HL-60 (cell line): ENCODE measurements around the gene ACTL6B.

Experiments
- GABPA ChIP-seq: IDR thresholded peaks from 2 replicates; pipeline ENCODE4 v1.6.1; 2012; ENCODE audit warnings: low read depth
- POLR2AphosphoS5 ChIP-seq: IDR thresholded peaks from 2 replicates; pipeline ENCODE4 v1.6.1; 2012; ENCODE audit warnings: low read depth
- SPI1 ChIP-seq: IDR thresholded peaks from 2 replicates; pipeline ENCODE4 v1.6.1; 2012; ENCODE audit warnings: low read depth, mild to moderate bottlenecking, borderline replicate concordance
- TF ChIP-seq, protein P1 (sequence below): IDR thresholded peaks from one replicate; pipeline ENCODE4 v1.5.1; 2011; ENCODE audit warnings: low read length, control low read depth, inconsistent platforms; ENCODE audit not compliant: insufficient read depth
- TF ChIP-seq, protein P2 (sequence below): IDR thresholded peaks from 2 replicates; pipeline ENCODE4 v1.6.1; 2012; ENCODE audit warnings: low read depth; ENCODE audit not compliant: insufficient replicate concordance

DNA sequence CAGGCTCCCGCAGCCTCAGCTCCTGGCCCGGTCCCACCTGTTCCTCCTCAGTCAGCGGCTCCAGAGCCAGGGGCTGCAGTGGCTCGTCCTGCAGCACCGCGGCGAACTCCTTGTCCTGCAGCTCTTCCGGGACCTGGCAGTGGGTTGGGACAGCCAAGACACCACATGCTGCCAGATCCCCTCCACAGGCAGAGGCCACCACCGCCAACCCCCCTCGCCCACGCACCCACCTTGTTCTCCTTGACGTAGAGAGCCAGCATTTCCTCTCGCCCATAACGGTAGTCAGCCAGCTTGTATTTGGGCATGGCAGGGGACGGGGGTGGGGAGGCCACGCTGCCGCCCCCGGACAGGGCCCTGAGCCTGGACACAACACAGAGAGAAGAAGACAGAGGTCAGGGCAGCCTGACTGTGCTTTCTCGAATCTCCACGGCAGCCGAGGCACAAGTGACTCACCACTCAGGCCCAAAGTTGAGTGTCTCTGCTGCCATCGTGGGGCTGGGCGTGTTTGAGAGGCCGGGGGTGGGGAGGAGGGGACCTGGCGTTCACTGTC is 31.6 kb upstream of the ACTL6B start:
- TF ChIP-seq, protein P1, sequence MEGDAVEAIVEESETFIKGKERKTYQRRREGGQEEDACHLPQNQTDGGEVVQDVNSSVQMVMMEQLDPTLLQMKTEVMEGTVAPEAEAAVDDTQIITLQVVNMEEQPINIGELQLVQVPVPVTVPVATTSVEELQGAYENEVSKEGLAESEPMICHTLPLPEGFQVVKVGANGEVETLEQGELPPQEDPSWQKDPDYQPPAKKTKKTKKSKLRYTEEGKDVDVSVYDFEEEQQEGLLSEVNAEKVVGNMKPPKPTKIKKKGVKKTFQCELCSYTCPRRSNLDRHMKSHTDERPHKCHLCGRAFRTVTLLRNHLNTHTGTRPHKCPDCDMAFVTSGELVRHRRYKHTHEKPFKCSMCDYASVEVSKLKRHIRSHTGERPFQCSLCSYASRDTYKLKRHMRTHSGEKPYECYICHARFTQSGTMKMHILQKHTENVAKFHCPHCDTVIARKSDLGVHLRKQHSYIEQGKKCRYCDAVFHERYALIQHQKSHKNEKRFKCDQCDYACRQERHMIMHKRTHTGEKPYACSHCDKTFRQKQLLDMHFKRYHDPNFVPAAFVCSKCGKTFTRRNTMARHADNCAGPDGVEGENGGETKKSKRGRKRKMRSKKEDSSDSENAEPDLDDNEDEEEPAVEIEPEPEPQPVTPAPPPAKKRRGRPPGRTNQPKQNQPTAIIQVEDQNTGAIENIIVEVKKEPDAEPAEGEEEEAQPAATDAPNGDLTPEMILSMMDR: no peak
- TF ChIP-seq, protein P2, sequence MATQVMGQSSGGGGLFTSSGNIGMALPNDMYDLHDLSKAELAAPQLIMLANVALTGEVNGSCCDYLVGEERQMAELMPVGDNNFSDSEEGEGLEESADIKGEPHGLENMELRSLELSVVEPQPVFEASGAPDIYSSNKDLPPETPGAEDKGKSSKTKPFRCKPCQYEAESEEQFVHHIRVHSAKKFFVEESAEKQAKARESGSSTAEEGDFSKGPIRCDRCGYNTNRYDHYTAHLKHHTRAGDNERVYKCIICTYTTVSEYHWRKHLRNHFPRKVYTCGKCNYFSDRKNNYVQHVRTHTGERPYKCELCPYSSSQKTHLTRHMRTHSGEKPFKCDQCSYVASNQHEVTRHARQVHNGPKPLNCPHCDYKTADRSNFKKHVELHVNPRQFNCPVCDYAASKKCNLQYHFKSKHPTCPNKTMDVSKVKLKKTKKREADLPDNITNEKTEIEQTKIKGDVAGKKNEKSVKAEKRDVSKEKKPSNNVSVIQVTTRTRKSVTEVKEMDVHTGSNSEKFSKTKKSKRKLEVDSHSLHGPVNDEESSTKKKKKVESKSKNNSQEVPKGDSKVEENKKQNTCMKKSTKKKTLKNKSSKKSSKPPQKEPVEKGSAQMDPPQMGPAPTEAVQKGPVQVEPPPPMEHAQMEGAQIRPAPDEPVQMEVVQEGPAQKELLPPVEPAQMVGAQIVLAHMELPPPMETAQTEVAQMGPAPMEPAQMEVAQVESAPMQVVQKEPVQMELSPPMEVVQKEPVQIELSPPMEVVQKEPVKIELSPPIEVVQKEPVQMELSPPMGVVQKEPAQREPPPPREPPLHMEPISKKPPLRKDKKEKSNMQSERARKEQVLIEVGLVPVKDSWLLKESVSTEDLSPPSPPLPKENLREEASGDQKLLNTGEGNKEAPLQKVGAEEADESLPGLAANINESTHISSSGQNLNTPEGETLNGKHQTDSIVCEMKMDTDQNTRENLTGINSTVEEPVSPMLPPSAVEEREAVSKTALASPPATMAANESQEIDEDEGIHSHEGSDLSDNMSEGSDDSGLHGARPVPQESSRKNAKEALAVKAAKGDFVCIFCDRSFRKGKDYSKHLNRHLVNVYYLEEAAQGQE: no peak
- TF ChIP-seq POLR2AphosphoS5: no peak
- TF ChIP-seq GABPA: no peak
- no peak for TF ChIP-seq SPI1
